NCI-H187 (cell line): Measurements from ENCODE around the gene CHDH.

Experiments
- DNase-seq, 2 experiments: peaks; one replicate each; lab custom pipeline; 2025; lab: John Stamatoyannopoulos, UW

CHDH gene, protein sequence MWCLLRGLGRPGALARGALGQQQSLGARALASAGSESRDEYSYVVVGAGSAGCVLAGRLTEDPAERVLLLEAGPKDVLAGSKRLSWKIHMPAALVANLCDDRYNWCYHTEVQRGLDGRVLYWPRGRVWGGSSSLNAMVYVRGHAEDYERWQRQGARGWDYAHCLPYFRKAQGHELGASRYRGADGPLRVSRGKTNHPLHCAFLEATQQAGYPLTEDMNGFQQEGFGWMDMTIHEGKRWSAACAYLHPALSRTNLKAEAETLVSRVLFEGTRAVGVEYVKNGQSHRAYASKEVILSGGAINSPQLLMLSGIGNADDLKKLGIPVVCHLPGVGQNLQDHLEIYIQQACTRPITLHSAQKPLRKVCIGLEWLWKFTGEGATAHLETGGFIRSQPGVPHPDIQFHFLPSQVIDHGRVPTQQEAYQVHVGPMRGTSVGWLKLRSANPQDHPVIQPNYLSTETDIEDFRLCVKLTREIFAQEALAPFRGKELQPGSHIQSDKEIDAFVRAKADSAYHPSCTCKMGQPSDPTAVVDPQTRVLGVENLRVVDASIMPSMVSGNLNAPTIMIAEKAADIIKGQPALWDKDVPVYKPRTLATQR

GRCh38 chr3:53846134-53846850 lies at the start of gene CHDH, which contains the start of gene IL17RB:
CHDH (minus strand) TSS chr3:53846419; CDS start chr3:53824008, 22,411 bp downstream.
IL17RB (plus strand) TSS chr3:53846568; CDS start chr3:53846589, 21 bp downstream.
- no peak for DNase-seq

DNA sequence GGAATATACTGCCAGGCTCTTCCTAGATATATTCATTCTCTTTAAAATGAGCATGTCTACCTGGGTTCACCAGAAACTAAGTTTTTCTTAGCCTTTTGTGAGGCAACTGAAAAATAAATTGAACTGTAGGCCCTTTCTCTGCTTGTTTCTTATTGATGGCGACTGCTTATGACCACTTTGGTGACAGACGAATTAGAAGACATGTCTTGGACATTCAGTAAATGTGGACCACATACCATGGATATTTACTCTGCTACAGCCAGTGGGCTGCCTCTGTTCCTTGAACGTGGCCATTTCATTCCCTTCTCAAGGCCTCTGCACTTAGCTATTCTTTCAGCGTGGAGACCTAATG lies 46.0 kb upstream of the CHDH start:
- no peak for DNase-seq

- DNase-seq = peak; percentile 74 to 91
Measured at GRCh38 chr3:53891497-53892285, 45.5 kb upstream of the CHDH start, which contains the start of gene SELENOK. SELENOK (minus strand) TSS chr3:53891859.

DNA sequence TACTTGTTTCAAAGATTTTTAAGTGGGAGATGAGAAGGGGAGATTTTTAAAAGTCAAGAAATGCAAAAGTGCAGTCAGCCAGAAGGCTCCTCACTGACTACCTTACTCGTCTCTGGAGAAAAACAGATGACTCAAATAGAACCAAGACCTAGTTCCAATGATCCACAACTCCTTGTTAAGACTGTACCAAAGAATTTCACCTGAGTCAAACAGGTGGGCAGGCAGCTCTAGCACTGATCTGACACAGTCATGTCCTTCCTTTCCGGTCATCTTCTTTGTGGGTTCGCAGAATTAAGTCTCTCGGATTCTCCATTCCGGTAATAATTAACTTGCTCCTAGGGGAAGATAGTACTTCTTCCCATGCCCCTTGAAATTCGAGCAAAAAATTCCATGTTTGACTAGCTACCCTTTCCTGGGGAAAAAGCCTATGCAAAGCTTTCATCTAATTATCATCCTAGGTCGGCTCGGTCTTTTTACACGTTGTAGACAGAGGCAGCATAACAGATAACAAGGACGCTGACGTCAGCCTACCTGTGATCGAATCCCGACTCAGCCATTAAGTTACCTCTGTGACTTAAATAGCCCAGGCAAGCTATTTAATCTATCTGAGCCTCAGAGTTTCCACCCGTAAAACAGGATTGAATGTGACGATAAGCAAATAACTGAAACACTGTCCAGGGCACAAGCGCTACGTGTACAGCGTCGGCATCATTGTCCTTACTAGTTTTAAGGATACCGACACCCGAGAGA lies 44.7 kb upstream of the CHDH start:
- no peak for DNase-seq

GRCh38 chr3:53888232-53888631 lies 42.0 kb upstream of the CHDH start:
- DNase-seq = no peak

DNA sequence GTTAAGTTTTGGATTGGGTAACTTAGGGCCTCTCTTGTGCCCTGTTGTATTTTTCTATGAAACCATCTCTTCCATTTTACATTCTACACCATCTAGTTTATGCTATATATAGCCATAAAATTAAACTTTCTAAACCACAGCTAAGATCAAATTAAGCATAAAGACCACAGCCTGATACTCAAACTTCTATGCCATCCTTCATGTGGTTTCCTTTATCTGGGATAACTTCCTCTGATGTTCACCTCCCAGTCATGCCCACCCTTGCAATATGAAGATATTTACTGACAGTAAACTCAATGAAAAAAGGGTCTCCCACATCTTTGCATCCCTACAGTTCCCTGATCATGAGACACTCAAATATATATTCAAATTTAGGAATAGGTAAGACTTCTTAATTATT lies 41.2 kb upstream of the CHDH start:
- no peak for DNase-seq

DNA sequence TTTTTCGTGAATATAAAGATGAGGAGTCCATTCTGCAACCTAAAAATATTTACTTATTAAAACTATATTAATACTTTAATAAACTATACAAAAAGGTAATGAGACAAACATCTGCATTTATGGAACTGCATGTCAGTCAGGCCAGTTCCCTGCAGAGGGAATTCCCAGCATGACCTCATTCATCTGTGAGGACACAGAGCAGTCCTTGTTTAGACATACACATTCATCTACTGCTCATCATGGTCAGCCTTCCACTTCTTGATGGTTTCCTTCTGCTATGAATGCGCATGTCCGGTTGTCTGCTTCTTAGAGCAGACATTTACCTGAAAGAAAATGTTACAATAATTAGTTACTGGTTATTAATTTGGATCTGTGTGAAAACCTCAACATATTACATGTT lies 39.0 kb upstream of the CHDH start:
- no peak for DNase-seq

DNA sequence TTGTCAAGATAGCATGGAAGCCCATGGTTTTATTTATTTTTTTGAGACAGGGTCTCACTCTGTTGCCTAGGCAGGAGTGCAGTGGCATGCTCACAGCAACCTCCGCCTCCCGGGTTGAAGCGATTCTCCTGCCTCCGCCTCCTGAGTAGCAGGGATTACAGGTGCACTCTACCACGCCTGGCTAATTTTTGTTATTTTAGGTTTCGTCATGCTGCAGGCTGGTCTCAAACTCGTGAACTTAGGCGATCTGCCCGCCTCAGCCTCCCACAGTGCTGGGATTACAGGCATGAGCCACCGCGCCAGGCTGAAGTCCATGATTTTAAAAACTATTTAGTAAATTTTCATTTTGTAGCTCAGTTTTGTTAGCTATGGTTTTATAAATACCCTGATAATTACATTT lies 38.4 kb upstream of the CHDH start:
- DNase-seq = no peak

GRCh38 chr3:53883008-53883407 lies 36.8 kb upstream of the CHDH start:
- DNase-seq = no peak

GRCh38 chr3:53881691-53882593 lies 35.7 kb upstream of the CHDH start, which contains the start of gene ACTR8:
ACTR8 (minus strand) TSS chr3:53882152; CDS start chr3:53882101, 51 bp downstream.
- peak; percentile 31 to 42 for DNase-seq

GRCh38 chr3:53880396-53881345 lies 34.5 kb upstream of the CHDH start:
- no peak for DNase-seq

DNA sequence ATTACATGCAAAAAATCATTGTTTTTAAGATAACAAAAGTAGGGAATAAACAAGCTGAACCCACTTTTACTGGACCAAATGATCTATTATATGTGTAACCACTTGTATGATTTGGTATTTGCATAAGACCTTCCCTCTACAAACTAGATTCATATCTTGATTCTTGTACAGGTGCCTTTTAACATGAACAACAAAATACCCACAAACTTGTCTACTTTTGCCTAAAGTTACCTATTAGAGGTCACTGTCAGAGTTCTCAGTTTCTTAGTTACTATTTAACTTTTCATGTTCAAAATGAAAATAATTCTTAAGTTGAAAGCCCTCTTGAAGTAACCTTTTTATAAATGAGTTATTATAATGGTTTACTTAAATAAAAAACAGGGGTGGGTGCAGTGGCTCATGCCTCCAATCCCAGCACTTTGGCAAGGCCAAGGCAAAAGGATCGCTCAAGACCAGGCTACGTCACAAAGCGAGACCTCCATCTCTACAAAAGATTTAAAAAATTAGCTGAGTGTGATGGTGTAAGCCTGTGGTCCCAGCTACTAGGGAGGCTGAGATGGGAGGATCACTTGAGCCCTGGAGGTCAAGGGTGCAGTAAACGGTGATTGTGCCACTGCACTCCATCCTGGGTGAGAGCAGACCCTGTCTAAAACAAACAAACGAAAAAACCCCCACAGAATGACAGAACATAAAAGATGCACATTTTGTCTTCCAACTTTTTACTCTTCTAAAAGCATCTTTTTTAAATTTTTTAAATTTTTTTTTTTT lies 19.7 kb upstream of the CHDH start:
- DNase-seq = no peak

DNA sequence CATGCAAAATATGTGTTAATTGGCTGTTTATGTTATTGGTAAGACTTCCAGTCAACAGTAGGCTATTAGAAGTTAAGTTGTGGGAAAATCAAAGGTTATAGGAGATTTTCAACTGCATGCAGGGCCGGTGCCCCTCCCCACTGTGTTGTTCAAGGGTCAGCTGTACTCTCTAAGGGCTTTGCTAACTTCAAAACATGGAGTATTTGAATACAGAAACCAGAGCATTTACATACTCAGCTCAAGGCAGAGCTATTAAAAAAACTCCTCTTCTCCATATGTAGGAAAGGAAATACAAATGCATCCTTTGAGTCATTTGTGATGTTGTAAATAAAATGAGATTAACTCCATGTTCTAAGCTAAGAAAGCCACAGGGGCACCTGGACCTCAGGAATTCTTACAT lies 16.9 kb upstream of the CHDH start:
- DNase-seq = no peak

GRCh38 chr3:53862241-53862640 lies 16.0 kb upstream of the CHDH start:
- no peak for DNase-seq

- no peak for DNase-seq
Measured at GRCh38 chr3:53860196-53860595, 14.0 kb upstream of the CHDH start.

DNA sequence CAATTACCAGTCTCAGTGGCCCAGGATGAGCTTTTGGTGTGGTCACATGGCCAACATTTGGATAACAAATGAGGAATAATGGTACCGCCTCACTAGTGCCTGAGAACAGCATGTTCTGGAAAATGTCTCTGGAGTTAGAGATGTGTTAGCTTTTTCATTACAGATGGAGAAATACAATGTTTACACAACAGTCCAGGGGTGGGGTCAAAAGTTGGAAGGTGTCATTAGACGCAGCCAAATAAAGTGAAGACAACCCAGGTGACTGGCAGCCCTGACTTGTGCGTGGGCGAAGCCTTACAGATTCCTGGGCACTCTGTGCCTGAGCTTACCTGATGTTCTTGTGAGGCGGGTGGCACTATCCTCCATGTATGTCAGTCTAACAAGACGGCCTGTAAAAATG lies 13.0 kb upstream of the CHDH start:
- DNase-seq = no peak

DNA sequence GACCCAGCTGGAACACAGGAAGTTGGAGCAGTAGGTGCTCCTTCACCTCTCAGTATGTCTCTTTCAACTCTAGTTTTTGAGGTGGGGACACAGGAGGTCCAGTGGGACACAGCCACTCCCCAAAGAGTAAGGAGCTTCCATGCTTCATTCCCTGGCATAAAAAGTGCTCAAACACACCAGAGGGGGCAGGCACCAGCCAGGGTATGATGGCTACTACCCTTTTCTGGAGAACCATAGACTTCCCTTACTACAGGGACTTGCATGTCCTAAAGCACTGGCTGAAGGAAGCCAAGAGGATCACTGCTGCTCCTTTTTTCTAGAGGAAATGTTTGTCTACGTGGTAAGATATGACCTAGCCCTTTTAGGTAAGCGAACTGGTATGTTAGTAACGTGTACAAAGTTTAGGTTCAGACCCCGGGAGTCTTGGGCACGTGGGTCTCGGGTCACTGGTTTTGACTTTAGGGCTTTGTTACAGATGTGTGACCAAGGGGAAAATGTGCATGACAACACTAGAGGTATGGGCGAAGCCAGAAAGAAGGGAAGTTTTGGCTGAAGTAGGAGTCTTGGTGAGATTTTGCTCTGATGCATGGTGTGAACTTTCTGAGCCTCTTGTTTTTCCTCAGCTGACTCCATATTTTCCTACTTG lies 12.0 kb upstream of the CHDH start:
- no peak for DNase-seq

- DNase-seq = no peak
Measured at GRCh38 chr3:53856964-53857363, 10.7 kb upstream of the CHDH start.
